Panc1 (cell line): Measurements from ENCODE around the gene GYPC. TPM values are rescaled to one million over a fixed set of nuclear protein-coding genes. Genes with fewer than 3 reads are reported as not detected.

Experiments
- ATAC-seq: fragments of 200-7000 bp; cut with Tn5 transposase; 2 replicates; pipeline ENCODE4 v1.9.1; 2020; ENCODE audit warnings: mild to moderate bottlenecking, moderate library complexity
- BruUV-seq: library from RNA; stranded (reverse); fragments of 400-500 nt; replicated peaks from 2 replicates; lab custom pipeline; 2021; lab: Mats Ljungman, UMichigan
- CTCF ChIA-PET: fragments of 300-600 bp; sonication (Branson Sonifier 250); formaldehyde crosslinking; loops from one replicate; lab custom pipeline; 2022; ENCODE audit warnings: antibody characterized with exemption; lab: Charles Lee
- POLR2A ChIA-PET: fragments of 300-600 bp; sonication (Branson Sonifier 250); formaldehyde crosslinking; loops from one replicate; lab custom pipeline; 2022; ENCODE audit warnings: antibody characterized with exemption; lab: Charles Lee
- DNase-seq: peaks from one replicate; pipeline ENCODE4 v3.0.0-alpha.2; 2010; ENCODE audit warnings: low read depth, low spot score
- H3K27ac ChIP-seq: 2 replicates; pipeline ENCODE4 v1.5.1; 2011; ENCODE audit warnings: mild to moderate bottlenecking, low read length, inconsistent platforms
- H3K27me3 ChIP-seq: fragments of 200-500 bp; sonication (Bioruptor generic); 2 replicates; pipeline ENCODE4 v1.6.0; 2014; ENCODE audit warnings: low read length, inconsistent platforms; ENCODE audit not compliant: control insufficient read depth, insufficient read depth
- H3K36me3 ChIP-seq: fragments of 200-500 bp; sonication (Bioruptor generic); 2 replicates; pipeline ENCODE4 v1.5.1; 2014; ENCODE audit warnings: inconsistent platforms, mild to moderate bottlenecking, low read length, moderate library complexity; ENCODE audit not compliant: control insufficient read depth, insufficient read depth
- H3K4me1 ChIP-seq: 2 replicates; pipeline ENCODE4 v1.5.1; 2011; ENCODE audit warnings: inconsistent platforms, mild to moderate bottlenecking, low read length, moderate library complexity; ENCODE audit not compliant: control insufficient read depth, insufficient read depth
- H3K4me3 ChIP-seq, 2 experiments: 2 replicates each; pipeline ENCODE4 v1.5.1; 2011 to 2012; ENCODE audit warnings: low read depth in 2 of 2, low read length in 2 of 2, mild to moderate bottlenecking in 2 of 2, inconsistent platforms in 1 of 2, moderate library complexity in 1 of 2
- H3K9me3 ChIP-seq: fragments of 200-500 bp; sonication (Bioruptor generic); 2 replicates; pipeline ENCODE4 v1.5.1; 2014; ENCODE audit warnings: low read depth, mild to moderate bottlenecking, inconsistent platforms, low read length, moderate library complexity; ENCODE audit not compliant: control insufficient read depth, insufficient read depth
- POLR2AphosphoS5 ChIP-seq: IDR thresholded peaks from 2 replicates; pipeline ENCODE4 v1.6.1; 2012; ENCODE audit warnings: mild to moderate bottlenecking, low read depth, low read length, moderate library complexity
- REST ChIP-seq, 2 experiments: IDR thresholded peaks; 2 replicates each; pipeline ENCODE4 v1.6.1; 2011 to 2012; ENCODE audit warnings: low read depth in 2 of 2, control low read depth in 1 of 2, low read length in 1 of 2, mild to moderate bottlenecking in 1 of 2, moderate library complexity in 1 of 2; ENCODE audit not compliant: insufficient read depth in 1 of 2
- SIN3A ChIP-seq: IDR thresholded peaks from 2 replicates; pipeline ENCODE4 v1.6.1; 2012; ENCODE audit warnings: low read depth, mild to moderate bottlenecking, low read length, moderate library complexity, borderline replicate concordance; ENCODE audit not compliant: insufficient read depth
- TCF7L2 ChIP-seq: IDR thresholded peaks from 2 replicates; pipeline ENCODE4 v1.6.1; 2011; ENCODE audit warnings: mild to moderate bottlenecking, low read depth, low read length, inconsistent platforms
- in situ Hi-C: cut with HindIII; loops from 2 replicates; pipeline ENCODE4 v1.10.0; 2016; ENCODE audit warnings: low sequenced_read_pairs, low pct_unique_long_range_greater_than_20kb
- intact Hi-C: fragments of 100-400 bp; cut with micrococcal nuclease; formaldehyde crosslinking; loops from one replicate; pipeline ENCODE4 v1.10.0; 2022; ENCODE audit not compliant: unreplicated experiment
- total RNA-seq: library from RNA; stranded (reverse); gene quantifications from one replicate; pipeline ENCODE4 v1.2.1, GENCODE V29; 2021; ENCODE audit not compliant: unreplicated experiment
- TF ChIP-seq, protein P1 (sequence below): fragments of 450-650 bp; IDR thresholded peaks from 2 replicates; pipeline ENCODE4 v1.5.1; 2017; ENCODE audit warnings: mild to moderate bottlenecking

Gene GYPC
- total RNA-seq, 1 experiment from 2014 or later: 0.57 TPM

DNA sequence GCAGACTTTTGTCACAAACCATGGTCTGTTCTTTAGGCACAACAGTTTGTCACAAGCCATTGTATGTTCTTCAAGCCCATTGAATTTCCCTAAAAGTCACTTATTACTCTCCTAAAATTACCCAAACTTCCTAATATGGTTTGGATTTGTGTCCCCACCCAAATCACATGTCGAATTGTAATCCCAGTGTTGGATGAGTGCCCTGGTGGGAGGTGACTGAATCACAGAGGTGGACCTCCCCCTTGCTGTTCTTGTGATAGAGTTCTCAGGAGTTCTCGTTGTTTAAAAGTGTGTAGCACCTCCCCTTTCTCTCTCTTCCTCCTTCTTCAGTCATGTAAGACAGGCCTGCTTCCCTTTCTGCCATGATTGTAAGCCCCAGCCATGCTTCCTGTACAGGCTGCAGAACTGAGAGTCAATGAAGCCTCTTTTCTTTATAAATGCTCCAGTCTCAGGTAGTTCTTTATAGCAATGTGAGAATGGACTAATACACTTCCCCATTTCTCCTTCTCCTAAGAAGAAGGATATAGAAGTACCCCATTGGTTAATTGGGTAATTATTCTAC is 11.2 kb upstream of the GYPC start:
- no TSS peak for BruUV-seq
- H3K9me3 ChIP-seq: no peaks in the 10 kb centered on the region
- H3K27me3 ChIP-seq: no peaks in the 10 kb centered on the region
- ATAC-seq (no peak), DNase-seq (no peak)
- POLR2A ChIA-PET: no interaction called here
- no peak overlapping the region for H3K4me3 ChIP-seq
- H3K36me3 ChIP-seq: no peaks in the 10 kb centered on the region
- intact Hi-C loops (no loop called here), in situ Hi-C loops (no loop called here)
- no peaks in the 10 kb centered on the region for H3K4me1 ChIP-seq
- H3K27ac ChIP-seq: no peak overlapping the region
- no peak for TF ChIP-seq SIN3A
- TF ChIP-seq, protein P1, sequence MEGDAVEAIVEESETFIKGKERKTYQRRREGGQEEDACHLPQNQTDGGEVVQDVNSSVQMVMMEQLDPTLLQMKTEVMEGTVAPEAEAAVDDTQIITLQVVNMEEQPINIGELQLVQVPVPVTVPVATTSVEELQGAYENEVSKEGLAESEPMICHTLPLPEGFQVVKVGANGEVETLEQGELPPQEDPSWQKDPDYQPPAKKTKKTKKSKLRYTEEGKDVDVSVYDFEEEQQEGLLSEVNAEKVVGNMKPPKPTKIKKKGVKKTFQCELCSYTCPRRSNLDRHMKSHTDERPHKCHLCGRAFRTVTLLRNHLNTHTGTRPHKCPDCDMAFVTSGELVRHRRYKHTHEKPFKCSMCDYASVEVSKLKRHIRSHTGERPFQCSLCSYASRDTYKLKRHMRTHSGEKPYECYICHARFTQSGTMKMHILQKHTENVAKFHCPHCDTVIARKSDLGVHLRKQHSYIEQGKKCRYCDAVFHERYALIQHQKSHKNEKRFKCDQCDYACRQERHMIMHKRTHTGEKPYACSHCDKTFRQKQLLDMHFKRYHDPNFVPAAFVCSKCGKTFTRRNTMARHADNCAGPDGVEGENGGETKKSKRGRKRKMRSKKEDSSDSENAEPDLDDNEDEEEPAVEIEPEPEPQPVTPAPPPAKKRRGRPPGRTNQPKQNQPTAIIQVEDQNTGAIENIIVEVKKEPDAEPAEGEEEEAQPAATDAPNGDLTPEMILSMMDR: no peak
- CTCF ChIA-PET: no interaction called here

GRCh38 chr2:126645211-126645618 is 10.7 kb upstream of the GYPC start:
- POLR2A ChIA-PET: no interaction called here
- no peak for ATAC-seq
- TF ChIP-seq REST (IDR thresholded peaks at IDR 0.05; ENCODE audit: insufficient read depth in 1 of 2, low read depth in 2 of 2, low read length in 1 of 2) (no peak), POLR2AphosphoS5 (no peak), SIN3A (no peak), TCF7L2 (no peak)
- TF ChIP-seq, protein P1: no peak
- intact Hi-C loops (no loop called here), in situ Hi-C loops (no loop called here)
- BruUV-seq: no TSS peak
- Histone ChIP-seq H3K27ac (no peak overlapping the region), H3K9me3 (no peaks in the 10 kb centered on the region), H3K36me3 (no peaks in the 10 kb centered on the region), H3K4me3 (no peak overlapping the region), H3K27me3 (no peaks in the 10 kb centered on the region), H3K4me1 (no peaks in the 10 kb centered on the region)
- CTCF ChIA-PET: no interaction called here
- DNase-seq: no peak
